HCT116 (cell line): ENCODE data around the gene PDE4C. TPM values are rescaled to one million over a fixed set of nuclear protein-coding genes. Genes with fewer than 3 reads are reported as not detected.

Experiments used
- ATAC-seq: fragments of 200-7000 bp; cut with Tn5 transposase; 2 replicates; pipeline ENCODE4 v1.9.1; 2020; ENCODE audit warnings: mild to moderate bottlenecking, moderate library complexity
- BruUV-seq: library from RNA; stranded (reverse); fragments of 400-500 nt; replicated peaks from 2 replicates; lab custom pipeline; 2021; lab: Mats Ljungman, UMichigan
- CTCF ChIA-PET: fragments of 300-600 bp; sonication (Branson Sonifier 250); formaldehyde crosslinking; loops from one replicate; lab custom pipeline; 2021; ENCODE audit warnings: antibody characterized with exemption; lab: Charles Lee
- POLR2A ChIA-PET: fragments of 300-600, 350-600 bp; sonication (Branson Sonifier 250); formaldehyde crosslinking; loops from one replicate; lab custom pipeline; 2021; ENCODE audit warnings: antibody characterized with exemption; lab: Charles Lee
- RAD21 ChIA-PET, 2 experiments: fragments of 300-600 bp; sonication (Branson Sonifier 250); formaldehyde crosslinking; loops; one replicate each; lab custom pipeline; 2023; ENCODE audit warnings: low total read pairs in 2 of 2; ENCODE audit not compliant: uncharacterized antibody in 2 of 2, unreplicated experiment in 2 of 2, low non-redundant PET in 1 of 2; lab: Charles Lee
- DNase-seq: peaks from one replicate; pipeline ENCODE4 v3.0.0-alpha.2; 2010; ENCODE audit warnings: low read depth, low spot score
- H2AFZ ChIP-seq: fragments of 200-600 bp; shearing (Covaris generic), sonication (generic); 2 replicates; pipeline ENCODE4 v1.6.1; 2017; ENCODE audit warnings: low read depth, mixed run types, mixed read lengths, antibody characterized with exemption, low read length; ENCODE audit not compliant: poor library complexity, severe bottlenecking
- H3K27ac ChIP-seq: 2 replicates; pipeline ENCODE4 v1.5.1; 2012; ENCODE audit warnings: low read depth, low read length
- H3K27me3 ChIP-seq: fragments of 200-600 bp; sonication (generic); 2 replicates; pipeline ENCODE4 v1.6.1; 2016; ENCODE audit warnings: mixed run types, low read length, mixed read lengths; ENCODE audit not compliant: insufficient read depth
- H3K36me3 ChIP-seq, 2 experiments: fragments of 200-500 bp in 1 of 2; fragments of 200-600 bp in 1 of 2; sonication (Bioruptor generic) in 1 of 2; sonication (generic) in 1 of 2; 2 replicates each; pipeline versions ENCODE4 v1.5.1 to v1.6.1; 2014 to 2016; ENCODE audit warnings: low read length in 2 of 2, inconsistent platforms in 1 of 2, mixed read lengths in 1 of 2, mixed run types in 1 of 2; ENCODE audit not compliant: insufficient read depth in 2 of 2, control insufficient read depth in 1 of 2
- H3K4me1 ChIP-seq, 2 experiments: fragments of 200-600 bp in 1 of 2; sonication (generic) in 1 of 2; 2 replicates each; pipeline versions ENCODE4 v1.5.1 to v1.6.1; 2012 to 2017; ENCODE audit warnings: low read length in 2 of 2, inconsistent platforms in 1 of 2, mild to moderate bottlenecking in 1 of 2, mixed read lengths in 1 of 2, mixed run types in 1 of 2, moderate library complexity in 1 of 2; ENCODE audit not compliant: insufficient read depth in 2 of 2, control insufficient read depth in 1 of 2
- H3K4me2 ChIP-seq: fragments of 200-600 bp; sonication (generic); 2 replicates; pipeline ENCODE4 v1.6.1; 2017; ENCODE audit warnings: mixed run types, low read length, mixed read lengths
- H3K4me3 ChIP-seq, 2 experiments: fragments of 200-600 bp in 1 of 2; sonication (generic) in 1 of 2; replicated peaks in 1 of 2; 2 replicates each; pipeline ENCODE4 v1.5.1; 2011 to 2016; ENCODE audit warnings: low read length in 2 of 2, control low read depth in 1 of 2, low read depth in 1 of 2, mild to moderate bottlenecking in 1 of 2, mixed read lengths in 1 of 2, mixed run types in 1 of 2
- H3K79me2 ChIP-seq: fragments of 200-600 bp; sonication (generic); 2 replicates; pipeline ENCODE4 v1.6.1; 2017; ENCODE audit warnings: mild to moderate bottlenecking, mixed run types, low read length, moderate library complexity, mixed read lengths; ENCODE audit not compliant: insufficient read depth
- H3K9ac ChIP-seq: fragments of 200-600 bp; sonication (generic); 2 replicates; pipeline ENCODE4 v1.6.1; 2016; ENCODE audit warnings: low read length, mixed read lengths
- H3K9me2 ChIP-seq: fragments of 200-600 bp; sonication (generic), shearing (Covaris generic); 2 replicates; pipeline ENCODE4 v1.6.1; 2017; ENCODE audit warnings: mixed run types, mild to moderate bottlenecking, moderate library complexity; ENCODE audit not compliant: insufficient read depth
- H3K9me3 ChIP-seq, 2 experiments: fragments of 200-500 bp in 1 of 2; fragments of 200-600 bp in 1 of 2; sonication (Bioruptor generic) in 1 of 2; sonication (generic) in 1 of 2; 2 replicates each; pipeline ENCODE4 v1.6.1; 2014 to 2017; ENCODE audit warnings: low read length in 2 of 2, mixed read lengths in 2 of 2, inconsistent platforms in 1 of 2, low read depth in 1 of 2, mild to moderate bottlenecking in 1 of 2, mixed run types in 1 of 2, moderate library complexity in 1 of 2; ENCODE audit not compliant: control insufficient read depth in 1 of 2, insufficient read depth in 1 of 2
- H4K20me1 ChIP-seq: fragments of 200-600 bp; sonication (generic), shearing (Covaris generic); 2 replicates; pipeline ENCODE4 v1.6.1; 2017; ENCODE audit warnings: mixed run types, mild to moderate bottlenecking, moderate library complexity; ENCODE audit not compliant: insufficient read depth
- CBX3 ChIP-seq: IDR thresholded peaks from 2 replicates; pipeline ENCODE4 v1.6.1; 2012; ENCODE audit warnings: low read depth
- ELF1 ChIP-seq: IDR thresholded peaks from 2 replicates; pipeline ENCODE4 v1.6.1; 2012; ENCODE audit warnings: low read depth, borderline replicate concordance
- EZH2phosphoT487 ChIP-seq: fragments of 200-600 bp; IDR thresholded peaks from 2 replicates; pipeline ENCODE4 v1.6.1; 2018; ENCODE audit warnings: antibody characterized with exemption, borderline replicate concordance
- FOSL1 ChIP-seq: IDR thresholded peaks from 2 replicates; pipeline ENCODE4 v1.6.1; 2012; ENCODE audit warnings: low read depth
- JUND ChIP-seq: IDR thresholded peaks from 2 replicates; pipeline ENCODE4 v1.6.1; 2012
- POLR2AphosphoS5 ChIP-seq: IDR thresholded peaks from 2 replicates; pipeline ENCODE4 v1.6.1; 2011; ENCODE audit warnings: mild to moderate bottlenecking, low read depth, low read length, moderate library complexity
- RAD21 ChIP-seq: IDR thresholded peaks from 2 replicates; pipeline ENCODE4 v1.6.1; 2012; ENCODE audit warnings: low read depth, mild to moderate bottlenecking
- SIN3A ChIP-seq: IDR thresholded peaks from 2 replicates; pipeline ENCODE4 v1.6.1; 2012; ENCODE audit warnings: low read depth
- SP1 ChIP-seq: IDR thresholded peaks from 2 replicates; pipeline ENCODE4 v1.6.1; 2012; ENCODE audit warnings: low read depth
- SRF ChIP-seq: IDR thresholded peaks from 2 replicates; pipeline ENCODE4 v1.6.1; 2012; ENCODE audit warnings: low read depth
- YY1 ChIP-seq: IDR thresholded peaks from 2 replicates; pipeline ENCODE4 v1.6.1; 2011; ENCODE audit warnings: low read length, low read depth, moderate library complexity, mild to moderate bottlenecking; ENCODE audit not compliant: insufficient replicate concordance; ENCODE audit errors: extremely low read depth
- intact Hi-C: fragments of 100-400 bp; cut with micrococcal nuclease; formaldehyde crosslinking; loops from 2 replicates; pipeline ENCODE4 v1.10.0; 2022
- total RNA-seq: library from RNA; stranded (reverse); gene quantifications from one replicate; pipeline ENCODE4 v1.2.1, GENCODE V29; 2021; ENCODE audit not compliant: unreplicated experiment
- TF ChIP-seq, protein P1 (sequence below), 3 experiments: fragments of 200-600 bp in 1 of 3; sonication (generic) in 1 of 3; IDR thresholded peaks in 2 of 3; conservative IDR thresholded peaks in 1 of 3; 2 replicates each; pipeline ENCODE4 v1.5.1; 2012 to 2017; ENCODE audit warnings: low read depth in 2 of 3, low read length in 2 of 3, antibody characterized with exemption in 1 of 3, borderline replicate concordance in 1 of 3, control low read depth in 1 of 3, mild to moderate bottlenecking in 1 of 3, mixed read lengths in 1 of 3, mixed run types in 1 of 3, moderate library complexity in 1 of 3; ENCODE audit not compliant: insufficient read depth in 1 of 3
- TF ChIP-seq, protein P2 (sequence below): IDR thresholded peaks from 2 replicates; pipeline ENCODE4 v1.6.1; 2012
- TF ChIP-seq, protein P3 (sequence below): IDR thresholded peaks from 2 replicates; pipeline ENCODE4 v1.6.1; 2012; ENCODE audit warnings: low read depth

Gene PDE4C
- total RNA-seq, 1 experiment from 2014 or later, result 1.5 TPM

DNA sequence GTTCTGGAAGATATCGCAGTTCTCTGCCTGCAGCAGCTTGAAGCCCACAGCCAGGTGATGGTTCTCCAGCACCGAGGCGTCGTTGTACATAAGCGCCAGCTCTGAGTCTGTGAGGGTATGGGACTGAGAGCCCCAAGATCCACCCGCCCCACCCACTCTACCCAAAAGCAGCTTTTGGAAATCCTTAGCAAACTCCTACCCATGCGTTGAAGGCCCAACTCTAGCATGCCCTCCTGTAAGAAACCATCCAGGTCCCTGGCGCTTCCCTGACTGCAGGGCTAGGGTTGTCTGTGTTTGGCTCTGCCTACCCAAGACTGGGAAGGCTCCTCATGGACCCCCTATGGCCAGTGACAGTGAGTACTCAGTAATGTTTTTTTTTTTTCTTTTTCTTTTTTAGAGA is 9.4 kb downstream of the PDE4C start:
- Histone ChIP-seq H3K27me3 (no peaks in the 10 kb centered on the region), H3K9ac (no peak overlapping the region), H2AFZ (no peak overlapping the region)
- POLR2A ChIA-PET, result interaction anchor here (0.5 kb wide), 1 partner anchor 30 kb away, joined by 3 read pairs; no protein-coding TSS in a partner anchor
- no peak for TF ChIP-seq FOSL1
- no peak for TF ChIP-seq RAD21
- TF ChIP-seq, protein P1, sequence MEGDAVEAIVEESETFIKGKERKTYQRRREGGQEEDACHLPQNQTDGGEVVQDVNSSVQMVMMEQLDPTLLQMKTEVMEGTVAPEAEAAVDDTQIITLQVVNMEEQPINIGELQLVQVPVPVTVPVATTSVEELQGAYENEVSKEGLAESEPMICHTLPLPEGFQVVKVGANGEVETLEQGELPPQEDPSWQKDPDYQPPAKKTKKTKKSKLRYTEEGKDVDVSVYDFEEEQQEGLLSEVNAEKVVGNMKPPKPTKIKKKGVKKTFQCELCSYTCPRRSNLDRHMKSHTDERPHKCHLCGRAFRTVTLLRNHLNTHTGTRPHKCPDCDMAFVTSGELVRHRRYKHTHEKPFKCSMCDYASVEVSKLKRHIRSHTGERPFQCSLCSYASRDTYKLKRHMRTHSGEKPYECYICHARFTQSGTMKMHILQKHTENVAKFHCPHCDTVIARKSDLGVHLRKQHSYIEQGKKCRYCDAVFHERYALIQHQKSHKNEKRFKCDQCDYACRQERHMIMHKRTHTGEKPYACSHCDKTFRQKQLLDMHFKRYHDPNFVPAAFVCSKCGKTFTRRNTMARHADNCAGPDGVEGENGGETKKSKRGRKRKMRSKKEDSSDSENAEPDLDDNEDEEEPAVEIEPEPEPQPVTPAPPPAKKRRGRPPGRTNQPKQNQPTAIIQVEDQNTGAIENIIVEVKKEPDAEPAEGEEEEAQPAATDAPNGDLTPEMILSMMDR (IDR thresholded peaks at IDR 0.05 in 2 of 3, conservative IDR thresholded peaks at IDR 0.05 in 1 of 3; ENCODE audit: borderline replicate concordance in 1 of 3, insufficient read depth in 1 of 3, low read depth in 2 of 3, low read length in 2 of 3), result no peak
- TF ChIP-seq, protein P2, sequence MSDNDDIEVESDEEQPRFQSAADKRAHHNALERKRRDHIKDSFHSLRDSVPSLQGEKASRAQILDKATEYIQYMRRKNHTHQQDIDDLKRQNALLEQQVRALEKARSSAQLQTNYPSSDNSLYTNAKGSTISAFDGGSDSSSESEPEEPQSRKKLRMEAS, result no peak
- no peak for TF ChIP-seq ELF1
- TF ChIP-seq, all 23 proteins: peak for 0
- Histone ChIP-seq H3K4me1 (peaks cover 11 to 28% of the 10 kb centered on the region in 2 experiments), H3K79me2 (no peaks in the 10 kb centered on the region), H4K20me1 (no peaks in the 10 kb centered on the region), H3K36me3 (no peaks in the 10 kb centered on the region), H3K4me2 (no peak overlapping the region), H3K27ac (no peak overlapping the region), H3K9me2 (no peaks in the 10 kb centered on the region), H3K9me3 (no peaks in the 10 kb centered on the region), H3K4me3 (no peak overlapping the region)
- RAD21 ChIA-PET, result interaction anchor here in 1 of 2 experiments (0.7 kb wide), 1 partner anchor 36 kb away, joined by 4 read pairs; no protein-coding TSS in a partner anchor
- CTCF ChIA-PET, result no interaction called here
- BruUV-seq, result no TSS peak
- ATAC-seq (no peak), DNase-seq (no peak)
- intact Hi-C loops, result no loop called here

DNA sequence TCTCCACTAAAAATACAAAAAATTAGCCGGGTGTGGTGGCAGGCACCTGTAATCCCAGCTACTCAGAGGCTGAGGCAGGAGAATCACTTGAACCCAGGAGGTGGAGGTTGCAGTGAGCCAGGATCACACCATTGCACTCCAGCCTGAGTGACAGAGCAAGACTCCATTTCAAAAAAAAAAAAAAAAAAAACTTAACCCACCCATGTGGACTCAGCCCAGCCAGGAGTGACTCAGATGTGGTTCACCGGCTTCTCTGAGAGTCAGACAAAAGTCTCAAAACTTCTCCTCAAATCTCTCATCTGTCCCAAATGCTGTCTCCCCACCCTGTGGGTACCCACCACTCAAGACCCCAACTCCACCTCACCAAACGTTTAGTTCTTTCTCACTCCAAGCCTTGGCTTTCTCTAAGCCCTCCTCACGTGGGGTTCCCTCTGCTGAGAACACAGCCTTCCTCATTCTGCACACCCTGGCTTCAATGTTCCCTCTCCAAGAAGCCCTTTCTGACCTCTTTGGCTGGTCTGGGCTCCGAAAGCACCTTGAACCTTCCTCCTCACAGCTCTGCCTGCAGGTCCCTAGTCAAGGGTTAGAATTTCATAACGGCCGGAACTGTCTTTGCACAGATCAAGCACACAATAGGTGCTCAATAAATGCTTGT is 11.3 kb downstream of the PDE4C start:
- RAD21 ChIA-PET, result interaction anchor here in 1 of 2 experiments (0.6 kb wide), 1 partner anchor 24 kb away, joined by 4 read pairs; no protein-coding TSS in a partner anchor

More for the DNA sequence above, 11.3 kb downstream of the PDE4C start:
- DNase-seq, result no peak
- intact Hi-C loops, result loop anchor here (2.0 kb wide), 1 partner anchor 196 kb away; no protein-coding TSS in a partner anchor
- ATAC-seq, result peak; percentile 56; the same call in 1 of the 2 replicates
- ChIA-PET CTCF (interaction anchor here (1.3 kb wide), 1 partner anchor 9 kb away, joined by 3 read pairs; no protein-coding TSS in a partner anchor), POLR2A (no interaction called here)
- Histone ChIP-seq H3K4me2 (peak overlapping the region; percentile 34), H3K79me2 (no peaks in the 10 kb centered on the region), H4K20me1 (no peaks in the 10 kb centered on the region), H2AFZ (no peak overlapping the region), H3K27ac (no peak overlapping the region), H3K4me1 (peaks cover 6 to 16% of the 10 kb centered on the region in 2 experiments; a peak in 3 of 4 replicates), H3K27me3 (no peaks in the 10 kb centered on the region), H3K4me3 (no peak overlapping the region), H3K9me2 (no peaks in the 10 kb centered on the region), H3K9me3 (no peaks in the 10 kb centered on the region), H3K9ac (no peak overlapping the region), H3K36me3 (no peaks in the 10 kb centered on the region)
- no TSS peak for BruUV-seq
- TF ChIP-seq JUND (no peak), YY1 (no peak), RAD21 (no peak), POLR2AphosphoS5 (no peak), CBX3 (no peak), SP1 (no peak), SRF (no peak), EZH2phosphoT487 (no peak), SIN3A (no peak)
- TF ChIP-seq, protein P3, sequence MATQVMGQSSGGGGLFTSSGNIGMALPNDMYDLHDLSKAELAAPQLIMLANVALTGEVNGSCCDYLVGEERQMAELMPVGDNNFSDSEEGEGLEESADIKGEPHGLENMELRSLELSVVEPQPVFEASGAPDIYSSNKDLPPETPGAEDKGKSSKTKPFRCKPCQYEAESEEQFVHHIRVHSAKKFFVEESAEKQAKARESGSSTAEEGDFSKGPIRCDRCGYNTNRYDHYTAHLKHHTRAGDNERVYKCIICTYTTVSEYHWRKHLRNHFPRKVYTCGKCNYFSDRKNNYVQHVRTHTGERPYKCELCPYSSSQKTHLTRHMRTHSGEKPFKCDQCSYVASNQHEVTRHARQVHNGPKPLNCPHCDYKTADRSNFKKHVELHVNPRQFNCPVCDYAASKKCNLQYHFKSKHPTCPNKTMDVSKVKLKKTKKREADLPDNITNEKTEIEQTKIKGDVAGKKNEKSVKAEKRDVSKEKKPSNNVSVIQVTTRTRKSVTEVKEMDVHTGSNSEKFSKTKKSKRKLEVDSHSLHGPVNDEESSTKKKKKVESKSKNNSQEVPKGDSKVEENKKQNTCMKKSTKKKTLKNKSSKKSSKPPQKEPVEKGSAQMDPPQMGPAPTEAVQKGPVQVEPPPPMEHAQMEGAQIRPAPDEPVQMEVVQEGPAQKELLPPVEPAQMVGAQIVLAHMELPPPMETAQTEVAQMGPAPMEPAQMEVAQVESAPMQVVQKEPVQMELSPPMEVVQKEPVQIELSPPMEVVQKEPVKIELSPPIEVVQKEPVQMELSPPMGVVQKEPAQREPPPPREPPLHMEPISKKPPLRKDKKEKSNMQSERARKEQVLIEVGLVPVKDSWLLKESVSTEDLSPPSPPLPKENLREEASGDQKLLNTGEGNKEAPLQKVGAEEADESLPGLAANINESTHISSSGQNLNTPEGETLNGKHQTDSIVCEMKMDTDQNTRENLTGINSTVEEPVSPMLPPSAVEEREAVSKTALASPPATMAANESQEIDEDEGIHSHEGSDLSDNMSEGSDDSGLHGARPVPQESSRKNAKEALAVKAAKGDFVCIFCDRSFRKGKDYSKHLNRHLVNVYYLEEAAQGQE, result no peak
